Uterus (tissue), 4 donors: ENCODE measurements around the gene TMEM178B. TPM values are rescaled to one million over a fixed set of nuclear protein-coding genes. Genes with fewer than 3 reads are reported as not detected.

ENCODE experiments used
- DNase-seq, 2 donors: peaks; one replicate each; pipeline ENCODE4 v3.0.0-alpha.2; 2019 to 2020
- H3K27ac ChIP-seq, 2 donors: fragments of 200-600 bp; sonication (generic); 1 replicate in 1 of 2; 2 replicates in 1 of 2; pipeline ENCODE4 v1.5.1; 2016 to 2018
- H3K27me3 ChIP-seq, 2 donors: fragments of 200-600 bp; sonication (generic); one replicate each; pipeline ENCODE4 v1.5.1; 2018 to 2019; ENCODE audit warnings: control low read depth in 1 of 2
- H3K36me3 ChIP-seq, 2 donors: fragments of 200-600 bp; sonication (generic); one replicate each; pipeline ENCODE4 v1.5.1; 2019; ENCODE audit warnings: control low read depth in 1 of 2
- H3K4me1 ChIP-seq, 2 donors: fragments of 200-600 bp; sonication (generic); one replicate each; pipeline ENCODE4 v1.5.1; 2018 to 2019; ENCODE audit warnings: control low read depth in 1 of 2
- H3K4me3 ChIP-seq, 2 donors: fragments of 200-600 bp; sonication (generic); 1 replicate in 1 of 2; 2 replicates in 1 of 2; pipeline ENCODE4 v1.5.1; 2018 to 2019; ENCODE audit warnings: mild to moderate bottlenecking in 1 of 2
- H3K9me3 ChIP-seq, 2 donors: fragments of 200-600 bp; sonication (generic); one replicate each; pipeline ENCODE4 v1.5.1; 2019; ENCODE audit warnings: control low read depth in 1 of 2
- POLR2A ChIP-seq, 2 donors: fragments of 450-650 bp; IDR thresholded peaks; one replicate each; pipeline ENCODE4 v1.6.1; 2016; ENCODE audit warnings: antibody characterized with exemption in 2 of 2, mild to moderate bottlenecking in 1 of 2, moderate library complexity in 1 of 2
- intact Hi-C: fragments of 100-400 bp; cut with DNase I; formaldehyde crosslinking; loops from one replicate; pipeline ENCODE4 v1.15.1; 2023; ENCODE audit warnings: low total_unique reads
- total RNA-seq, 4 donors: library from RNA; depleted of rRNA in 3 of 4; stranded (reverse); fragments of >200 nt in 3 of 4; gene quantifications; one replicate each; pipeline versions ENCODE4 v1.1.0 to v1.2.4, GENCODE V29; 2014 to 2023
- TF ChIP-seq, protein P1 (sequence below), 4 experiments: fragments of 200-600 bp in 2 of 4; fragments of 450-650 bp in 2 of 4; sonication (generic) in 2 of 4; IDR thresholded peaks; one replicate each; pipeline ENCODE4 v1.5.1; 2016 to 2019; ENCODE audit warnings: antibody characterized with exemption in 4 of 4, mild to moderate bottlenecking in 2 of 4, moderate library complexity in 1 of 4
- donor health status: DM: yes; HTN: yes; CAD: no.

The TMEM178B gene
- total RNA-seq, 4 donors from 2014 or later = 0.76 to 3.0 TPM; not detected in 2

- H3K4me1 ChIP-seq = no peaks in the 10 kb centered on the region
- TF ChIP-seq POLR2A (IDR thresholded peaks at IDR 0.05) = no peak
- TF ChIP-seq, protein P1, sequence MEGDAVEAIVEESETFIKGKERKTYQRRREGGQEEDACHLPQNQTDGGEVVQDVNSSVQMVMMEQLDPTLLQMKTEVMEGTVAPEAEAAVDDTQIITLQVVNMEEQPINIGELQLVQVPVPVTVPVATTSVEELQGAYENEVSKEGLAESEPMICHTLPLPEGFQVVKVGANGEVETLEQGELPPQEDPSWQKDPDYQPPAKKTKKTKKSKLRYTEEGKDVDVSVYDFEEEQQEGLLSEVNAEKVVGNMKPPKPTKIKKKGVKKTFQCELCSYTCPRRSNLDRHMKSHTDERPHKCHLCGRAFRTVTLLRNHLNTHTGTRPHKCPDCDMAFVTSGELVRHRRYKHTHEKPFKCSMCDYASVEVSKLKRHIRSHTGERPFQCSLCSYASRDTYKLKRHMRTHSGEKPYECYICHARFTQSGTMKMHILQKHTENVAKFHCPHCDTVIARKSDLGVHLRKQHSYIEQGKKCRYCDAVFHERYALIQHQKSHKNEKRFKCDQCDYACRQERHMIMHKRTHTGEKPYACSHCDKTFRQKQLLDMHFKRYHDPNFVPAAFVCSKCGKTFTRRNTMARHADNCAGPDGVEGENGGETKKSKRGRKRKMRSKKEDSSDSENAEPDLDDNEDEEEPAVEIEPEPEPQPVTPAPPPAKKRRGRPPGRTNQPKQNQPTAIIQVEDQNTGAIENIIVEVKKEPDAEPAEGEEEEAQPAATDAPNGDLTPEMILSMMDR (IDR thresholded peaks at IDR 0.05) = no peak
- H3K27ac ChIP-seq = no peak overlapping the region
- DNase-seq = no peak
- no peaks in the 10 kb centered on the region for H3K9me3 ChIP-seq
- no peaks in the 10 kb centered on the region for H3K27me3 ChIP-seq
- H3K4me3 ChIP-seq = no peak overlapping the region
- H3K36me3 ChIP-seq = no peaks in the 10 kb centered on the region
- intact Hi-C loops = no loop called here
These were observed 68.2 kb downstream of the TMEM178B start for GRCh38 chr7:141142058-141142457.

GRCh38 chr7:141144921-141145629 is 71.2 kb downstream of the TMEM178B start:
- no peaks in the 10 kb centered on the region for H3K36me3 ChIP-seq
- H3K27me3 ChIP-seq = no peaks in the 10 kb centered on the region
- no peak for TF ChIP-seq POLR2A (IDR thresholded peaks at IDR 0.05)
- TF ChIP-seq, protein P1 (IDR thresholded peaks at IDR 0.05) = no peak
- H3K4me3 ChIP-seq = no peak overlapping the region
- intact Hi-C loops = no loop called here
- H3K4me1 ChIP-seq = no peaks in the 10 kb centered on the region
- H3K27ac ChIP-seq = no peak overlapping the region
- no peaks in the 10 kb centered on the region for H3K9me3 ChIP-seq
- no peak for DNase-seq

GRCh38 chr7:141145630-141145982 is 71.7 kb downstream of the TMEM178B start:
- H3K27me3 ChIP-seq = no peaks in the 10 kb centered on the region
- H3K27ac ChIP-seq = no peak overlapping the region
- no peak overlapping the region for H3K4me3 ChIP-seq
- H3K9me3 ChIP-seq = no peaks in the 10 kb centered on the region
- H3K4me1 ChIP-seq = no peaks in the 10 kb centered on the region
- TF ChIP-seq POLR2A (IDR thresholded peaks at IDR 0.05) = no peak
- TF ChIP-seq, protein P1 (IDR thresholded peaks at IDR 0.05) = no peak
- intact Hi-C loops = no loop called here
- DNase-seq = no peak
- H3K36me3 ChIP-seq = no peaks in the 10 kb centered on the region

GRCh38 chr7:141147482-141147881 is 73.6 kb downstream of the TMEM178B start:
- H3K4me3 ChIP-seq = no peak overlapping the region
- no peaks in the 10 kb centered on the region for H3K36me3 ChIP-seq
- no peak for TF ChIP-seq POLR2A (IDR thresholded peaks at IDR 0.05)
- TF ChIP-seq, protein P1 (IDR thresholded peaks at IDR 0.05) = no peak
- no peaks in the 10 kb centered on the region for H3K27me3 ChIP-seq
- H3K9me3 ChIP-seq = no peaks in the 10 kb centered on the region
- no peak overlapping the region for H3K27ac ChIP-seq
- intact Hi-C loops = no loop called here
- H3K4me1 ChIP-seq = no peaks in the 10 kb centered on the region
- DNase-seq = no peak

- H3K27me3 ChIP-seq = no peaks in the 10 kb centered on the region
- no peak overlapping the region for H3K4me3 ChIP-seq
- no peaks in the 10 kb centered on the region for H3K36me3 ChIP-seq
- no peaks in the 10 kb centered on the region for H3K4me1 ChIP-seq
- intact Hi-C loops = no loop called here
- no peak for DNase-seq
- no peak overlapping the region for H3K27ac ChIP-seq
- TF ChIP-seq, protein P1 (IDR thresholded peaks at IDR 0.05) = no peak
- TF ChIP-seq POLR2A (IDR thresholded peaks at IDR 0.05) = no peak
- no peaks in the 10 kb centered on the region for H3K9me3 ChIP-seq
These were observed 76.6 kb downstream of the TMEM178B start for GRCh38 chr7:141150465-141150864.
